Subcutaneous abdominal adipose tissue (tissue), 5 donors: Measurements from ENCODE around the gene ELK4.

Experiments used
- H3K27ac ChIP-seq: one replicate; pipeline ENCODE4 v1.7.0; 2013; ENCODE audit warnings: low read depth, mild to moderate bottlenecking, inconsistent platforms, low read length, moderate library complexity
- H3K27me3 ChIP-seq, 5 donors: one replicate each; pipeline ENCODE4 v1.7.0; 2013; ENCODE audit warnings: low read length in 5 of 5, inconsistent platforms in 1 of 5; ENCODE audit not compliant: control insufficient read depth in 5 of 5, insufficient read depth in 4 of 5
- H3K36me3 ChIP-seq, 5 donors: one replicate each; pipeline ENCODE4 v1.7.0; 2013; ENCODE audit warnings: low read length in 5 of 5; ENCODE audit not compliant: control insufficient read depth in 5 of 5, insufficient read depth in 5 of 5
- H3K4me1 ChIP-seq, 5 donors: one replicate each; pipeline ENCODE4 v1.7.0; 2013; ENCODE audit warnings: low read length in 5 of 5, mild to moderate bottlenecking in 3 of 5, moderate library complexity in 1 of 5; ENCODE audit not compliant: control insufficient read depth in 5 of 5, insufficient read depth in 5 of 5
- H3K4me3 ChIP-seq, 5 donors: one replicate each; pipeline ENCODE4 v1.7.0; 2013; ENCODE audit warnings: low read length in 5 of 5, low read depth in 1 of 5
- H3K9ac ChIP-seq, 5 donors: one replicate each; pipeline ENCODE4 v1.7.0; 2013; ENCODE audit warnings: low read length in 5 of 5, mild to moderate bottlenecking in 4 of 5, moderate library complexity in 3 of 5
- H3K9me3 ChIP-seq, 5 donors: one replicate each; pipeline ENCODE4 v1.7.0; 2013; ENCODE audit warnings: low read length in 5 of 5; ENCODE audit not compliant: control insufficient read depth in 5 of 5
- donor health status: healthy.
- donor health status: healthy.
- donor health status: healthy.
- donor health status: healthy.
- donor health status: healthy.

ELK4 gene

GRCh38 chr1:205592443-205593003 is 39.3 kb downstream of the ELK4 start:
- Histone ChIP-seq H3K27me3 (peaks cover 0 to 3% (median 0%) of the 10 kb centered on the region in 5 donors), H3K4me3 (peak overlapping the region in 1 of 5 donors; percentile 62), H3K9ac (no peak overlapping the region), H3K27ac (no peak overlapping the region), H3K4me1 (peaks cover 0 to 15% (median 4%) of the 10 kb centered on the region in 5 donors), H3K36me3 (peaks cover 0 to 4% (median 0%) of the 10 kb centered on the region in 5 donors), H3K9me3 (no peaks in the 10 kb centered on the region)

- peaks cover 0 to 1% (median 0%) of the 10 kb centered on the region in 5 donors for H3K36me3 ChIP-seq
- H3K4me1 ChIP-seq, result peaks cover 0 to 14% (median 4%) of the 10 kb centered on the region in 5 donors
- H3K9me3 ChIP-seq, result no peaks in the 10 kb centered on the region
- peak overlapping the region in 3 of 5 donors; percentile 30 to 69 (median 63) for H3K9ac ChIP-seq
- H3K4me3 ChIP-seq, result peak overlapping the region; percentile 52 to 75 (median 62)
- no peak overlapping the region for H3K27ac ChIP-seq
- H3K27me3 ChIP-seq, result peaks cover 0 to 3% (median 0%) of the 10 kb centered on the region in 5 donors
Measured at GRCh38 chr1:205591522-205592351, 40.1 kb downstream of the ELK4 start.

DNA sequence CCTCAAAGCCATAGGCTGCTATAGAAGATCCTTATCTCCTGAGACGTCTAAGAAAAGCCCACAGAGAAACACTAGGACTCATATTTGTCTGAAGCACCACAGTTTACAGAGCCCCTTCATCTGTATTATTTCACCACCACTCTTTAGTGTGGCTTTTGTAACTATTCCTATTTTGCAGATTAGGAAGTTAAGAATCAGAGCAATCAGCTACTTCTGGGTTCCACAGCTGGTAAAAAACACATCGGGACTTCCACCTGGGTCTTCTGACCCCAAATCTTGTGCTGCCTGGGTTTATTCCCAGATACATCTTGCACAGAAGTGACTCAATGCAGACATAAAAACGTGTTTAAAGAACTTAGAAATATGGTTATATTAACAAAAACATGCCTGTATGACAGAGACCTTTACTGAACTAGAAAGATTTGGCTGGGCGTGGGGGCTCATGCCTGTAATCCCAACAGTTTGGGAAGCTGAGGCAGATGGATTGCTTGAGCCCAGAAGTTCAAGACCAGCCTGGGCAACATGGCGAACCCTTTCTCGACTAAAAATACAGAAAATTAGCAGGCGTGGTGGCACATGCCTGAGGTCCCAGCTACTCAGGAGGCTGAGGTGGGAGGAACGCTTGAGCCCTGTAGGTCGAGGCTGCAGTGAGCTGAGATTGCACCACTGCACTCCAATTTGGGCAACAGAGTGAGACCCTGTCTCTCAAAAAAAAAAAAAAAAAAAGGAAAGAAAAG is 40.9 kb downstream of the ELK4 start:
- Histone ChIP-seq H3K27me3 (peaks cover 0 to 3% (median 0%) of the 10 kb centered on the region in 5 donors), H3K9me3 (no peaks in the 10 kb centered on the region), H3K27ac (no peak overlapping the region), H3K4me1 (peaks cover 0 to 14% (median 4%) of the 10 kb centered on the region in 5 donors), H3K36me3 (no peaks in the 10 kb centered on the region), H3K9ac (no peak overlapping the region), H3K4me3 (no peak overlapping the region)

DNA sequence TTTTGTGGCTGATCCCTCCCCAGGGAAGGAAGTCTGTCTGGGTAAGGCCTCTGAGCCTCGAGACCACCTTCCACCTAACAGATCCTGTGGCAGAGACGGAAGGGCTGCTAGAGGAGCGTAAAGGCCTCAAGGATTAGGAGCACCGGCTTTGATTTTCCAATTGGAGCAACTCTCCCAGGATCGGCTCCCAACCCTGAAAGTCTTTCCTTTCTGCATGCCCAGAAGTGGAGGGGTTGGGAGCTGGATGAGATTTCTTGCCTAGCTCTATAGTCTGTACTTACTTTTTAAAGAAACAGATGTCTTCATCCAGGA is 41.4 kb downstream of the ELK4 start:
- Histone ChIP-seq H3K27ac (no peak overlapping the region), H3K27me3 (peaks cover 0 to 4% (median 3%) of the 10 kb centered on the region in 5 donors), H3K9me3 (no peaks in the 10 kb centered on the region), H3K4me3 (no peak overlapping the region), H3K36me3 (peaks cover 0 to 2% (median 0%) of the 10 kb centered on the region in 5 donors), H3K9ac (no peak overlapping the region), H3K4me1 (peaks cover 0 to 14% (median 4%) of the 10 kb centered on the region in 5 donors)

DNA sequence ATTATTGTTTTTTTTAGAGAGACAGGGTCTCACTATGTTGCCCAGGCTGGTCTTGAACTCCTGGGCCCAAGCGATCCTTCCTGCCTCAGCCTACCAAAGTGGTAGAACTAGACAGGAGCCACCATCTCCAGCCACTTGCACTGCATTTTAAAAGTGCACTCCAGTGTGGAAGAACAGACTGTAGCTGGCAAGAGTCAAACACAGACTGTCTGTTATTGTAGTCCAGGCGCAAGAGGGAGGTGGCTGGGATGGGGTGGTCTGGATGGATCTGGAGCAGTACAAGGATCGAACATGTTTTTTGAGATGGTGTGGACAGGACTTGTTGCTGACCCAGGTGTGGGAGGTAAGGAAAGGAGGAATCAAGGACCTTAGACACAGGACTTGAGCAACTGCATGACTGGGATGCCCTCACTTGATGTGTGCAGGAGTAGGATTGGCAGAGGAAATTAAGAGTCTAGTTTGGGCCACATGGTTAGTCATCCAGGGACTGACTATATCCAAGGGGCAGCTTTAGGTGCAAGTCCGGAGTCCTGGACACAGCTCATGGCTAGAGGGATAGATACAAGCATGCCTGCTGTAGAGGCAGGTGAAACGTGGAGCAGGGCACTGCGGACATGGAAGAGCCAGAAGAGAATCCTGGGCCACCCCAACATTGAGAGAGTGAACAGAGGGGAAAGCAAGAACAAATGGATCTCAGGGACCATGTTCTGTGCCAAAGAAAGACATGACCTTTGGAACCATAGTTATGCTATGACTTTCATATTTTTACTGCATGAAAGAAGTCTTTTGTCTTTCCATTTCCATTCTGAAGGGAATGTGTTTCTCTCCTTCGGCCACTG is 42.0 kb downstream of the ELK4 start:
- Histone ChIP-seq H3K27ac (no peak overlapping the region), H3K4me3 (no peak overlapping the region), H3K9me3 (no peaks in the 10 kb centered on the region), H3K36me3 (peaks cover 0 to 2% (median 0%) of the 10 kb centered on the region in 5 donors), H3K4me1 (peaks cover 0 to 14% (median 4%) of the 10 kb centered on the region in 5 donors), H3K27me3 (peaks cover 0 to 4% (median 3%) of the 10 kb centered on the region in 5 donors), H3K9ac (no peak overlapping the region)

DNA sequence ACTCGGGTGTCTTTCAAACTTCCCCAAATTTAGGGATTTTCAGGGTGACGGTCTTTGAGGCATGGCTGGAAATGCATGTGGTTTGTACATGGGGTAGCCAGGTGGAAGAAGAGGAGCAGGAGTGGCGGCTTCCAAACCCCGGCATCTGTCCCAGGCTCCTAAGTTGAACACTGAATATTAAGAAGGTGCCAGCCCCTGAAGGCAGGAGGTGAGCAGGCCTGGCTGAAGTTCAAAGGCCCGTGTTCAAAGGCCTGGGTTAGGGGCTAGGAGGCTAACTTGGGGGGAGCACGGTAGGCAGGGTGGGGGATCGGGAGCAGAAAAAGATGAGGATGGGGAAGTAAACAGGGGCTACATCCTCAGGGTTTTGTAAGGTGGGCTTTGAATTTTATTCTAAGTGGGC is 42.8 kb downstream of the ELK4 start:
- H3K27ac ChIP-seq, result no peak overlapping the region
- peaks cover 0 to 6% (median 4%) of the 10 kb centered on the region in 5 donors for H3K27me3 ChIP-seq
- H3K9ac ChIP-seq, result no peak overlapping the region
- H3K4me3 ChIP-seq, result no peak overlapping the region
- H3K9me3 ChIP-seq, result no peaks in the 10 kb centered on the region
- H3K36me3 ChIP-seq, result peaks cover 0 to 2% (median 0%) of the 10 kb centered on the region in 5 donors
- H3K4me1 ChIP-seq, result peaks cover 0 to 14% (median 4%) of the 10 kb centered on the region in 5 donors

GRCh38 chr1:205588636-205589035 is 43.2 kb downstream of the ELK4 start:
- Histone ChIP-seq H3K9me3 (no peaks in the 10 kb centered on the region), H3K4me3 (no peak overlapping the region)

DNA sequence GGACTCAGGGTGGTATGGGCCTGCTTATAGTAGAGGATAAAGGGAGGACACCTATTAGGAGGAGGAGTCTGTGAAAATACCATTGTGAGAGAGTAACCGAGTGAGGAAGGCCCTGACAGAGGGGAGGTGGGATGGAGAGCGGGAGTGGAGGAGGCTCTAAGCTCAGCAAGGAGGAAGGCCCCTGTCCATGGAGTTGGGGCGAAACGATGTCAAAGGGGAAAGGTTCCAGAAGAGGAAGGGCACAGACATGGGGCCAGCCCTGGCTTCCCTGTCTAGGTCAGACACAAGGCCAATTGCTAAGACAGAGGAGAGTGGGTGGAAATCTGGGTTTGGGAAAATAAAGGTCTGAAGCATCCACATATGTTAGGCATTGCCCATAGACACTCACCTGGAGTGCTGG is 44.2 kb downstream of the ELK4 start:
- Histone ChIP-seq H3K27me3 (peaks cover 3 to 6% (median 4%) of the 10 kb centered on the region in 5 donors), H3K4me3 (no peak overlapping the region), H3K9ac (peak overlapping the region in 1 of 5 donors; percentile 28), H3K4me1 (peaks cover 0 to 16% (median 4%) of the 10 kb centered on the region in 5 donors), H3K27ac (no peak overlapping the region), H3K9me3 (no peaks in the 10 kb centered on the region), H3K36me3 (peaks cover 0 to 2% (median 0%) of the 10 kb centered on the region in 5 donors)

More at GRCh38 chr1:205588636-205589035, 43.2 kb downstream of the ELK4 start:
- Histone ChIP-seq H3K9ac (no peak overlapping the region), H3K36me3 (peaks cover 0 to 2% (median 0%) of the 10 kb centered on the region in 5 donors), H3K4me1 (peaks cover 0 to 10% (median 4%) of the 10 kb centered on the region in 5 donors), H3K27ac (no peak overlapping the region), H3K27me3 (peaks cover 0 to 6% (median 4%) of the 10 kb centered on the region in 5 donors)
